ENCODE results near the gene CLOCK.

- no peak for TF ChIP-seq CTCF (conservative IDR thresholded peaks at IDR 0.05)
- TF ChIP-seq EZH2 (IDR thresholded peaks at IDR 0.05; ENCODE audit: low read depth), result no peak
Observed at GRCh38 chr4:55469979-55470378, 76.7 kb downstream of the CLOCK start.
